ENCODE data around the gene KRTAP17-1. TPM values are rescaled to one million over a fixed set of nuclear protein-coding genes. Genes with fewer than 3 reads are reported as not detected.

KRTAP17-1 gene
- total RNA-seq, 1 donor from 2014 or later, result not detected

DNA sequence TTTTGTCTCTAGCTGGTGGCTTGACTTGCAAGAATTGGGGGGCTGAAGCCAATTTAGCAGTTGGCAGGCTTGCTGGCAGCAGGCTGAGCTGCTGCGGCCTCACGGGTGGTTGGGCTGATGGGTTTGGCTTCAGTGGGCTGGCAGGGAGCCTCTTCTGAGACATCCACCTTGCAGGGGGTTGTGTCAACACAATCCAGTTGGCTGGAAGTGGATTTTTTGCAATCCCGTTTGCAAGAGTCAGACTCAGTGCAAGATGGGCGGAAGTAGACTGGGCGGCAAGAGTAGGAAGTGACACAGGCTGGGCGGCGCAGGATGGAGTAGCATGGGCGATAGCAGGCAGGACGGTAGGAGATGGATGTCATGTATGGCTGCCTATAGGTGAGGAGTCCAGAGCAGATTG lies 7.9 kb downstream of the KRTAP17-1 start:
- H3K9me3 Mint-ChIP-seq (ENCODE audit: unreplicated experiment), result no peaks in the 10 kb centered on the region
- peaks cover 8% of the 10 kb centered on the region for H3K27me3 Mint-ChIP-seq (ENCODE audit: unreplicated experiment)
- H3K4me1 Mint-ChIP-seq (ENCODE audit: unreplicated experiment), result peaks cover 15% of the 10 kb centered on the region
- H3K27ac Mint-ChIP-seq (ENCODE audit: unreplicated experiment), result no peak overlapping the region
- TF ChIP-seq, protein P1, sequence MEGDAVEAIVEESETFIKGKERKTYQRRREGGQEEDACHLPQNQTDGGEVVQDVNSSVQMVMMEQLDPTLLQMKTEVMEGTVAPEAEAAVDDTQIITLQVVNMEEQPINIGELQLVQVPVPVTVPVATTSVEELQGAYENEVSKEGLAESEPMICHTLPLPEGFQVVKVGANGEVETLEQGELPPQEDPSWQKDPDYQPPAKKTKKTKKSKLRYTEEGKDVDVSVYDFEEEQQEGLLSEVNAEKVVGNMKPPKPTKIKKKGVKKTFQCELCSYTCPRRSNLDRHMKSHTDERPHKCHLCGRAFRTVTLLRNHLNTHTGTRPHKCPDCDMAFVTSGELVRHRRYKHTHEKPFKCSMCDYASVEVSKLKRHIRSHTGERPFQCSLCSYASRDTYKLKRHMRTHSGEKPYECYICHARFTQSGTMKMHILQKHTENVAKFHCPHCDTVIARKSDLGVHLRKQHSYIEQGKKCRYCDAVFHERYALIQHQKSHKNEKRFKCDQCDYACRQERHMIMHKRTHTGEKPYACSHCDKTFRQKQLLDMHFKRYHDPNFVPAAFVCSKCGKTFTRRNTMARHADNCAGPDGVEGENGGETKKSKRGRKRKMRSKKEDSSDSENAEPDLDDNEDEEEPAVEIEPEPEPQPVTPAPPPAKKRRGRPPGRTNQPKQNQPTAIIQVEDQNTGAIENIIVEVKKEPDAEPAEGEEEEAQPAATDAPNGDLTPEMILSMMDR (IDR thresholded peaks at IDR 0.05; ENCODE audit: unreplicated experiment), result no peak
- peaks cover 6% of the 10 kb centered on the region for H3K36me3 Mint-ChIP-seq (ENCODE audit: low read depth, unreplicated experiment)
- no peak for DNase-seq (ENCODE audit: low spot score)
- H3K4me3 Mint-ChIP-seq (ENCODE audit: unreplicated experiment), result no peak overlapping the region

DNA sequence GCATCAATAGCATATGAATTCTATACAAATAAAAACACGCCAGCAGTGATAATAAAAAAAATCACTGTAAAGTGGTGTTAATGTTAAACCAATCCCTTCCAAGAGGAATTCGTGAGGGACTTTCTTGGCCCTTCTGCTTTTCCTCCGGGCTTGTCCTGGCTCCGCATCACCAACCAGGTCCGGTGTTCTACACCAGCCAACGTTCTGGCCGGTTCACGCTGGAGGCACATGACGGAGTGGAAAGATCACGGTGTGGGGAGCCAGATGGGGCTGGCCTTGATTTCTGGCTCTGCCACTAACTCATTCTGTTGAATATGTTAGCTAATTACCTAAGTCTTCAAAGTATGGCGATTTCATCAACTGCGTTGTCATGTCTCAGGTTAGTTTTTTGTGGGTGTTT lies 11.4 kb downstream of the KRTAP17-1 start:
- DNase-seq (ENCODE audit: low spot score), result no peak
- Mint-ChIP-seq H3K9me3 (ENCODE audit: unreplicated experiment) (no peaks in the 10 kb centered on the region), H3K4me1 (ENCODE audit: unreplicated experiment) (peaks cover 15% of the 10 kb centered on the region), H3K27ac (ENCODE audit: unreplicated experiment) (no peak overlapping the region), H3K27me3 (ENCODE audit: unreplicated experiment) (peaks cover 4% of the 10 kb centered on the region), H3K4me3 (ENCODE audit: unreplicated experiment) (no peak overlapping the region), H3K36me3 (ENCODE audit: low read depth, unreplicated experiment) (peaks cover 6% of the 10 kb centered on the region)
- TF ChIP-seq, protein P1 (IDR thresholded peaks at IDR 0.05; ENCODE audit: unreplicated experiment), result no peak

GRCh38 chr17:41302981-41303380 lies 12.5 kb downstream of the KRTAP17-1 start:
- TF ChIP-seq, protein P1 (IDR thresholded peaks at IDR 0.05; ENCODE audit: unreplicated experiment), result no peak
- peaks cover 4% of the 10 kb centered on the region for H3K27me3 Mint-ChIP-seq (ENCODE audit: unreplicated experiment)
- no peak overlapping the region for H3K27ac Mint-ChIP-seq (ENCODE audit: unreplicated experiment)
- DNase-seq (ENCODE audit: low spot score), result no peak
- H3K36me3 Mint-ChIP-seq (ENCODE audit: low read depth, unreplicated experiment), result peaks cover 4% of the 10 kb centered on the region
- H3K4me1 Mint-ChIP-seq (ENCODE audit: unreplicated experiment), result peaks cover 11% of the 10 kb centered on the region
- no peaks in the 10 kb centered on the region for H3K9me3 Mint-ChIP-seq (ENCODE audit: unreplicated experiment)
- no peak overlapping the region for H3K4me3 Mint-ChIP-seq (ENCODE audit: unreplicated experiment)

DNA sequence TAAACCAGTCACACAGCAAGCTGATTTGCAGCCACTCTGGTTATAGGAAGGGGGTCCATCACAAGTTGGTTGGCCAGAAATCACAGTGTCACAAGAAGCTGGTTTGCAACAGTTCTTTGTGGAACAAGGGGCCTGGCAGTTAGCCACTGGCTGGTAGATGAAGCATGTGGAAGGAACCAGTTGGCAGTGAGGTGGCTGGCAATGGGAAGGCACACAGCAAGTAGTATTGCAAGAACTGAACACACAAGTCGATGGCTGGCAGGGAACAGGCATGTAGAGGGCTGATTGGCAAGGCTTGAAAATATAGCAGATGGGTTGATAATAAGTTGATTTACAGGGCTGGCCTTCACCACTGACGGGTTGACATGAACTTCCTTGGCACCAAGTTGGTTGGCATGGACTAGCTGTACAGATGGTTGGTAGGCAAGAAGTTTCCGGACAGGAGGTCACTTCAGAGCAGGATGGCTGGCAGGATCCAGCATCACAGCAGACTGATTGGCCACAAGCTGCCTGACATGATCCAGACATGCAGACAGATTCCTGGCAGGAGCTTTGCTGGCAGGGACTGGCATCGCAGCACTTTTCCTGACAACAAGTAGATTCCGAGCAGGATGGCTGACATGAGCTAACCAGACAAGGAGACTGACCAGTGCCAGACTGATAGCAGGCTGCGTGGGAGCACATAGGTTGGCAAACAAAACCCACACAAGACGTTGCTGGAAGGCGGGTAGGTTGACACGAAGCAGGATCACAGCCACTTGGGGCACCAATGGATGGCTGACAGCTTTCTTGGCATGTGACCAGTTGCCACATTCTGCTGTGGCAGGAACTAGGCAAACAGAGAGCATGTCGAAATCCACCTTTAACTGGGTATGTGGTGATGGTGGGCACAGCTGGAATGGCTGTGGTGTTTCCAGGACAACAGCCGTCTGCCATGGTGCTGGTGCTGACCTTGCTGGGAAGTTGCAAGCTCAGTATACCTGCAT lies 13.3 kb downstream of the KRTAP17-1 start, which contains the start of gene KRTAP29-1:
Gene KRTAP29-1, minus strand, starts transcription at position 936 of the 986 bp plus-strand sequence. Its CDS starts 0 bp downstream, at position 936.
- Mint-ChIP-seq H3K4me3 (ENCODE audit: unreplicated experiment) (no peak within 1 kb of the TSS), H3K27me3 (ENCODE audit: unreplicated experiment) (peaks cover 2% of the 10 kb centered on the region), H3K27ac (ENCODE audit: unreplicated experiment) (no peak within 1 kb of the TSS), H3K36me3 (ENCODE audit: low read depth, unreplicated experiment) (no peaks in the 10 kb centered on the region), H3K4me1 (ENCODE audit: unreplicated experiment) (peaks cover 6% of the 10 kb centered on the region), H3K9me3 (ENCODE audit: unreplicated experiment) (no peaks in the 10 kb centered on the region)
- TF ChIP-seq, protein P1 (IDR thresholded peaks at IDR 0.05; ENCODE audit: unreplicated experiment), result no peak
- no peak for DNase-seq (ENCODE audit: low spot score)

Measured in endothelial cell (in vitro differentiated cells).